ENCODE results near the gene HDLBP.

Gene HDLBP

GRCh38 chr2:241228081-241228859 lies 87.2 kb downstream of the HDLBP start:
- TF ChIP-seq CTCF (conservative IDR thresholded peaks at IDR 0.05) (no peak), ZFX (IDR thresholded peaks at IDR 0.05) (no peak)
- H3K27ac ChIP-seq: no peak overlapping the region

DNA sequence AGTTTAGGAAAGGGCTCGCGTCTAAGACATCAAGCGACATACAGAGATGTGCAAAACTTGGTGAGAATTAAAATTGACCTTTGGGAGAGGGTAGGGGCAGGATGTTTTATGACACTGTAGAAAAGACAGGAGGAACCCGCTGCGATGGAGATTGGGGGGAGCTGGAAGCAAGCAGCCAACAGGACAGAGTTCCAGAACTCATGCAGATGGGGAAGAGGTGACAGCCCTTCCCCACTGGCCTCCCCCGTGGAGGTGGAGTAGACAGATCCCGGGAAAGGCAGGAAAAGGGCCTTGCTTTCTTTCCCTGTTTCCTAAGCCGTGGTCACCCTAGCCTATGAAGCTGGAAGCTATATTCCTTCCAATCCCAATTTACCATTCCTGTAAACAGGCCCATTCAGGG lies 87.9 kb downstream of the HDLBP start:
- TF ChIP-seq CTCF (conservative IDR thresholded peaks at IDR 0.05) (no peak), ZFX (IDR thresholded peaks at IDR 0.05) (no peak)
- no peak overlapping the region for H3K27ac ChIP-seq

DNA sequence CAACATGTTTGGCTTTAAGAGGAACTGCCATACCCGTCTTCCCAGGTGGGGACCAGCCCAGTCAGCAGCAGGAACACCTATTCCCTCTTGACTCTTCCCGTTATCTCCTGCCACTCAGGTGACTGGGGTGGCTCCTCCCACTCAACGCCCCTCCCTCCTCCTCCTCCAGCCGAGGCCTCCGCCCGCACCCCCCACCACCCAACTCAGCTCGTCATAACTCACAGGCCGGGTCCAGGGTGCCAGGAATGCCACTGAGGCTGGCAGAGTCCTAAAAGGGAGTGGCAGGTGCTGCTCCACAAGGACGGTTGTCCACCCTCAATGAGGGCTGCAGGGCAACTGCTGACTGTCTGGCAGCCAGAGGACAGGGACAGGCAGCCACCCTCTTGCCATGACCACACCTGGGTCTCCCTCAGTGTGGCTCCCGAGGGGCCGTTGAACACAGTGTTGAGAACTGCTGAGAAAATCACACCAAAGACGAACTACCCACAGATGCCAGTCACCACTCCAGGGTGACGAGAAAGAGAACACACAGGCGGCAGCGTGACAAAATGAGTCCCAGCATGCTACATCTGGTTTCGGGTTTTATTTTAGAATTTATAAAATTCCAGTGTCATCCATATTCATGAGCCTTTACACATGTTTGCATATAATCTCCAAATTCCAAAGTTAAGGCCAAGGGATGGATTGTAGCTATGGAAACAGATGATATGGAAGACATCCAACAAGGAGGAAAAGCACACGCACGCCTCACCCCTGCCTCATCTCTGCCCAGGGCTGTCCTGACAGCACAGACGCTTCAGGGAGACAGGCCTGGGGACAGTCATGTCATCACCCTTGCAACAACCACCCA lies 88.5 kb downstream of the HDLBP start:
- no peak overlapping the region for H3K27ac ChIP-seq
- TF ChIP-seq ZFX (IDR thresholded peaks at IDR 0.05) (no peak), CTCF (conservative IDR thresholded peaks at IDR 0.05) (no peak)

DNA sequence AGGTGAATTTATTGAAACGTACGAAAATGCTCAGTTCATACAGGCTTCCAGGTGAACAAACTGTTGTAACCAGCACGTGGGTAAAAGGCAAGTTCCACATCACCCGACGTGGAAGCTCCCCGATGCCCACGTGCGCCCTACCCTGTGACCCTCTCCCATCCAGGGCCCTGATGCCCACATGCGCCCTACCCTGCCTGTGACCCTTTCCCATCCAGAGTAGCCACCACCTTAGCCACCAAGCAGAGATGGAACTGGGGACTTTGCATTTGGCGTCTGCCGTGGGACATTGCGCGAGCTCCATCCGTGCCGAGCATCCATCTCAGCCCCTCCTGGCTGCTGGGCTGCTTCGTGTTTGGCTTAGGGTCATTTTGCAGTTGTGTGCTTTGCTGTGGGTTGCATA lies 89.5 kb downstream of the HDLBP start:
- no peak for TF ChIP-seq ZFX (IDR thresholded peaks at IDR 0.05)
- no peak for TF ChIP-seq CTCF (conservative IDR thresholded peaks at IDR 0.05)
- H3K27ac ChIP-seq: no peak overlapping the region

DNA sequence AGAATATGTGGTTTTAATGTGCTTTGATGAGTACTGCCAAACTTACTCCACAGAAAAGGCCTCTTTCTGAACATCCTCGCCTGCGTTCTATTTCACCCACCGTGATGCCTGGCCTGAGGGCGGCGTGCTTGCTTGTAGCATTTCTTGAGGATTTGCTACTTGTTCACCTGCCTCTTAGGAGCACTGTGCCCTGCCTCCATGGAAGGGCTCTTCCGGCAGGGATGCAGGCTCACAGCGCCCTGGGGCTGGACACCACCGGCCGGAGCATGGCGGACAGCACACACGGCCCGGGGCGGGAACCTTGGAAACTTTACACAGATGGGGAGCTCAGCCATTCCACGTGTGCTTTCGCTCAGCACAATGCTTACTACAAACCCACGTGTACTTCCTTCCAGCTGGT lies 89.9 kb downstream of the HDLBP start:
- TF ChIP-seq ZFX (IDR thresholded peaks at IDR 0.05): no peak
- H3K27ac ChIP-seq: no peak overlapping the region

DNA sequence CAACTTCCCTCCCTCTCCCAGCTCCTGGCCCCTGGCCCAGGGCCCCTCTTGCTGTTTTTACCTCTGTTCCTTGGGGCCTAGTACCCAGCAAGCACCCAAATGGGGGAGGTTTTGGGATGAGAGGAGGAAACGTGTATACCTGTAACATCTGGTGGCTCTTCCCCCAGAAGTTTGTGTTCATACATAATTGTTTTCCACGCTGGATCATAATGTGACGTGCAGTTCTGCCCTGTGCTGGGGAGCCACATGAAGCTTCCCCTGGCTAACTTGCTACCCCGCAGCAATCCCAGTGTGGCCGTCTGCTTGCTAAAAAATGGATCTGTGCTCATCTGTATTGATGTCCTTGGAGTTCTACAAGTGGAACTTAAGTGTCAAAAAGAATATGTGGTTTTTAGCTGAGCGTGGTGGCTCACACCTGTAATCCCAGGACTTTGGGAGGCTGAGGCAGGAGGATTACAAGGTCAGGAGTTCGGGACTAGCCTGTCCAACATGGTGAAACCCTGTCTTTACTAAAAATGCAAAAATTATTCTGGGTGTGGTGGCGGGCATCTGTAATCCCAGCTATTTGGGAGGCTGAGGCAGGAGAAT lies 90.5 kb downstream of the HDLBP start:
- H3K27ac ChIP-seq: no peak overlapping the region
- no peak for TF ChIP-seq CTCF (conservative IDR thresholded peaks at IDR 0.05)
- no peak for TF ChIP-seq ZFX (IDR thresholded peaks at IDR 0.05)

DNA sequence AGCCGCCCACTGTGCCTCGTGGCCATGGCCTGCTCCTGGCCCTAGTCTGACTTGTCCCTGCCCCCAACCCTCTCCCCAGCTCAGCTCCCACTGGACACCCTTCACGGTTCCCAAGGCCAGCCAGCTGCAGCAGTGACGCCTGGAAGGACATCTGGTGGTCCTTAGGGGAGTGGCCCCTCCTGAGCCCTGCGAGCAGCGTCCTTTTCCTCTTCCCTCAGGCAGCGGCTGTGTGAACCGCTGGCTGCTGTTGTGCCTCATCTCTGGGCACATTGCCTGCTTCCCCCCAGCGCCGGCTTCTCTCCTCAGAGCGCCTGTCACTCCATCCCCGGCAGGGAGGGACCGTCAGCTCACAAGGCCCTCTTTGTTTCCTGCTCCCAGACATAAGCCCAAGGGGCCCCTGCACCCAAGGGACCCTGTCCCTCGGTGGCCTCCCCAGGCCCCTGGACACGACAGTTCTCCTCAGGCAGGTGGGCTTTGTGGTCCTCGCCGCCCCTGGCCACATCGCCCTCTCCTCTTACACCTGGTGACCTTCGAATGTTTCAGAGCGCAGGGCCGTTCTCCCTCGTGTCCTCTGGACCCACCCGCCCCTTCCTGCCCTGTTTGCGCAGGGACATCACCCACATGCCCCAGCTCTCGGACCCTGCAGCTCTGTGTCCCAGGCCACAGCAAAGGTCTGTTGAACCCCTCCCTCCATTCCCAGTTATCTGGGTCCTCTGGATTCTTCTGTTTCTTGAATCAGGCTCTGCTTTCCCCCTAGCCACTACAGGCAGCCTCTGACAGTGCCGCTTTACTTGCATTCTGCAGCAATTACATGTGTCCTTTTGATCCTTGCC lies 91.2 kb downstream of the HDLBP start:
- no peak overlapping the region for H3K27ac ChIP-seq
- no peak for TF ChIP-seq CTCF (conservative IDR thresholded peaks at IDR 0.05)
- no peak for TF ChIP-seq ZFX (IDR thresholded peaks at IDR 0.05)

Measured in C4-2B (cell line).